GM12874 (cell line): Measurements from ENCODE around the gene DNAJC8.

Experiments used
- TF ChIP-seq, protein P1 (sequence below): IDR thresholded peaks from 2 replicates; pipeline ENCODE4 v1.5.1; 2011; ENCODE audit warnings: low read depth, mild to moderate bottlenecking, control low read depth, low read length, moderate library complexity; ENCODE audit not compliant: insufficient read depth

The DNAJC8 gene

GRCh38 chr1:28272215-28272852 lies 39.5 kb upstream of the DNAJC8 start:
- TF ChIP-seq, protein P1, sequence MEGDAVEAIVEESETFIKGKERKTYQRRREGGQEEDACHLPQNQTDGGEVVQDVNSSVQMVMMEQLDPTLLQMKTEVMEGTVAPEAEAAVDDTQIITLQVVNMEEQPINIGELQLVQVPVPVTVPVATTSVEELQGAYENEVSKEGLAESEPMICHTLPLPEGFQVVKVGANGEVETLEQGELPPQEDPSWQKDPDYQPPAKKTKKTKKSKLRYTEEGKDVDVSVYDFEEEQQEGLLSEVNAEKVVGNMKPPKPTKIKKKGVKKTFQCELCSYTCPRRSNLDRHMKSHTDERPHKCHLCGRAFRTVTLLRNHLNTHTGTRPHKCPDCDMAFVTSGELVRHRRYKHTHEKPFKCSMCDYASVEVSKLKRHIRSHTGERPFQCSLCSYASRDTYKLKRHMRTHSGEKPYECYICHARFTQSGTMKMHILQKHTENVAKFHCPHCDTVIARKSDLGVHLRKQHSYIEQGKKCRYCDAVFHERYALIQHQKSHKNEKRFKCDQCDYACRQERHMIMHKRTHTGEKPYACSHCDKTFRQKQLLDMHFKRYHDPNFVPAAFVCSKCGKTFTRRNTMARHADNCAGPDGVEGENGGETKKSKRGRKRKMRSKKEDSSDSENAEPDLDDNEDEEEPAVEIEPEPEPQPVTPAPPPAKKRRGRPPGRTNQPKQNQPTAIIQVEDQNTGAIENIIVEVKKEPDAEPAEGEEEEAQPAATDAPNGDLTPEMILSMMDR, result no peak

DNA sequence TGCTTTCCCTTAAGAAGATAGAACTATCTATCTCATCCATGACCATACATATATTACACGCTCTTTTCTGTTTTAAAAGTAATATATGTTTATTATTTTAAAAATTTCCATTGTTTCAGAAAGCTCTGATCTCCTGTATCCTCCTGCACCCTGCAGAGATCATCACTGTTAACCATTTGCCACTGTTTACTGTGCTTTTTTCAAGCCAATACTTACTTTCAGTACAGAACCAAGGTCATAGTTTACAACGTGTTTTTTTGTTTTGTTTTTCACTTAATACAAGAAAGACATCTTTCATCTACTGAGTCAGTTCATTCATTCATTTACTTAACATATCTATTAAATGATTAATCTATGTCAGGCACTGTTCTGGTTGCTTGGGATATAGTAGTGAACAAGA lies 36.7 kb upstream of the DNAJC8 start:
- TF ChIP-seq, protein P1, result no peak

- TF ChIP-seq, protein P1, result no peak
Measured at GRCh38 chr1:28267633-28268032, 34.8 kb upstream of the DNAJC8 start.

DNA sequence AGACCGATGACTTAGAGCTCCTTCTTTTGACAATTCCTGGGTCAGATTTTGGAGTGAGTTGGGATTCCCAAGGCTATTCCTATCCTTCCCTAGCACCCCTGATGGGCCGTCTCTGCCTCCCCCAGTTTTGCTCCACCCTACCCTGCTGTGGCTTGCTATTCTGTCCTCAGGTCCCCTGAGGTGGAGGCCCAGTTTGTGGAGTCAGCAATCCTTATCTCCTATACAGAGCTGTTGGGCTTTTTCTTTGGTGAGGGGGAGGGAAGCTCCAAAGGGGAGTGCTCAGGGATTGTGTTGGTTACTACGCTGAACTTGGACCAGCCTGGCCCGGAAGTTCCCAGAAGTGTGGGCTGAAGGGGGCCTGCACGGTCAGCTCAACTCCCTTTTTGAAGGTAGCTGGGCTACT lies 34.1 kb upstream of the DNAJC8 start:
- TF ChIP-seq, protein P1, result no peak

GRCh38 chr1:28265577-28265976 lies 32.7 kb upstream of the DNAJC8 start:
- TF ChIP-seq, protein P1, result no peak

DNA sequence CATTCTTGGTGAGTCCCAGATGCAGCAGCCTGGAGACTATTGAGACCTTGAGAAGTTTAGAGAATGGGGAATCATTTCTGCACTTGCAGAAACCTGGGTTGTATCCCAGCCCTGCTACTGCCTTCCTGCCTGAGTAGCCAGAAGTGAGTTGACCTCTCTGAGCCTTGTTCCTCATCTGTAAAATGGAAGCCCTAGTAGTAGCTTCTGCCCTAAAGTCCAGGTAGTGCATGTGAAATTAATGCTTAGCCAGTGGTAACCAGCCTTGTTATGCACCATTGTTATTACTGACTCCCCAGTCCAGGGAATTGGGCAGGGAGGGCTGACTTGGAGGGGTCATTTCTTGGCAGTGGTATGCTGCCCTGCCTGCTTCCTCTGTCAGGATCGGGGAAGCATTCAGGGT lies 32.1 kb upstream of the DNAJC8 start:
- TF ChIP-seq, protein P1, result no peak

- TF ChIP-seq, protein P1, result no peak
Measured at GRCh38 chr1:28260803-28261174, 28.0 kb upstream of the DNAJC8 start.
